ENCODE results near the gene ATP5F1C. TPM values are rescaled to one million over a fixed set of nuclear protein-coding genes. Genes with fewer than 3 reads are reported as not detected.

The ATP5F1C gene
- total and polyA plus RNA-seq, 2 donors (not counting 3 experiments of a cell fraction or from before 2014, with no cell fraction given), result 184 to 290 TPM

- CTCF ChIA-PET, result no interaction called here
Observed at GRCh38 chr10:7853890-7854289, 65.9 kb downstream of the ATP5F1C start.

More at GRCh38 chr10:7853890-7854289, 65.9 kb downstream of the ATP5F1C start:
- no TSS peak for BruUV-seq (replicated peaks)
- Histone ChIP-seq H3K4me3 (replicated peaks in 1 of 3; ENCODE audit: insufficient read depth in 1 of 3, low read depth in 1 of 3, low read length in 3 of 3) (no peak overlapping the region), H3K9ac (replicated peaks; ENCODE audit: extremely low read depth, insufficient read depth, low read length) (no peak overlapping the region), H3K36me3 (ENCODE audit: control insufficient read depth in 2 of 2, extremely low read depth in 1 of 2, insufficient read depth in 2 of 2, low read length in 2 of 2) (no peaks in the 10 kb centered on the region), H3K9me1 (replicated peaks; ENCODE audit: control insufficient read depth, extremely low read depth, insufficient read depth, low read length) (no peaks in the 10 kb centered on the region), H3K9me3 (replicated peaks; ENCODE audit: control insufficient read depth, insufficient read depth, low read length) (no peaks in the 10 kb centered on the region), H4K20me1 (replicated peaks; ENCODE audit: control insufficient read depth, extremely low read depth, insufficient read depth, low read length) (no peaks in the 10 kb centered on the region), H3K27me3 (ENCODE audit: control insufficient read depth in 2 of 2, insufficient read depth in 2 of 2, low read length in 2 of 2) (no peaks in the 10 kb centered on the region), H2AFZ (ENCODE audit: low read depth, low read length) (no peak overlapping the region), H3K4me2 (ENCODE audit: insufficient read depth, low read length) (no peak overlapping the region), H3K79me2 (ENCODE audit: control insufficient read depth, insufficient read depth, low read length) (peaks cover 4% of the 10 kb centered on the region), H3K27ac (ENCODE audit: insufficient read depth, low read depth, low read length) (no peak overlapping the region), H3K4me1 (ENCODE audit: control insufficient read depth, extremely low read depth, insufficient read depth, low read length) (no peaks in the 10 kb centered on the region)
- DNase-seq (ENCODE audit: low read depth, low spot score) (no peak), FAIRE-seq (no peak)
- POLR2A ChIA-PET, result no interaction called here
- intact Hi-C loops (cut with micrococcal nuclease), result no loop called here
- dilution Hi-C loops (cut with MboI; ENCODE audit: extremely low pct_ligation_motif_present, low sequenced_read_pairs), result no loop called here
- TF ChIP-seq JUN (IDR thresholded peaks at IDR 0.05; ENCODE audit: borderline replicate concordance, insufficient read depth, insufficient read length, low read depth) (no peak), CTCF (IDR thresholded peaks at IDR 0.05; ENCODE audit: extremely low read depth in 1 of 2, insufficient read depth in 1 of 2, low read depth in 1 of 2, low read length in 2 of 2) (no peak), POLR2A (IDR thresholded peaks at IDR 0.05; ENCODE audit: low read depth, low read length) (no peak), MYC (IDR thresholded peaks at IDR 0.05; ENCODE audit: low read depth, low read length) (no peak), POLR2AphosphoS5 (IDR thresholded peaks at IDR 0.05; ENCODE audit: insufficient read depth, low read depth, low read length) (no peak), EZH2 (IDR thresholded peaks at IDR 0.05; ENCODE audit: borderline replicate concordance, low read depth, low read length, severe bottlenecking) (no peak), GATA2 (IDR thresholded peaks at IDR 0.05; ENCODE audit: insufficient read depth, insufficient read length, low read depth, low read length) (no peak)
- TF ChIP-seq, protein P1, sequence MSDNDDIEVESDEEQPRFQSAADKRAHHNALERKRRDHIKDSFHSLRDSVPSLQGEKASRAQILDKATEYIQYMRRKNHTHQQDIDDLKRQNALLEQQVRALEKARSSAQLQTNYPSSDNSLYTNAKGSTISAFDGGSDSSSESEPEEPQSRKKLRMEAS (IDR thresholded peaks at IDR 0.05; ENCODE audit: insufficient read depth, insufficient read length), result no peak
